ENCODE results near the gene CLCC1. TPM values are rescaled to one million over a fixed set of nuclear protein-coding genes. Genes with fewer than 3 reads are reported as not detected.
"Not testable (repeated sequence)": the region's sequence is repeated elsewhere in the genome, so short reads cannot be mapped to it uniquely, and the experiment has no call there.

Gene CLCC1
- 10 to 100 TPM in 2 of 4 donors, 1 to 10 TPM in 2; 8.0 to 18.9 (median 12.0) TPM for total RNA-seq

GRCh38 chr1:108963052-108963686 is at the start of gene CLCC1:
CLCC1 (minus strand) TSS chr1:108963484; CDS start chr1:108950437, 13,047 bp downstream.
- 0% methylated on average over 48 of the region's 72 CpGs for WGBS, 2 donors
- H3K9me3 ChIP-seq = no peaks in the 10 kb centered on the region
- TF ChIP-seq POLR2A (IDR thresholded peaks at IDR 0.05) (peak in 3 of 4 donors; percentile 81 to 90 (median 81)), CTCF (IDR thresholded peaks at IDR 0.05) (peak in 2 of 6 experiments; percentile 5 to 14)
- peak within 1 kb of the TSS; percentile 58 to 85 (median 78) for H3K4me3 ChIP-seq
- DNase-seq = peak; percentile 76
- no peaks in the 10 kb centered on the region for H3K27me3 ChIP-seq
- peaks cover 19 to 40% (median 24%) of the 10 kb centered on the region in 3 donors for H3K4me1 ChIP-seq
- H3K27ac ChIP-seq = peak within 1 kb of the TSS; percentile 94 to 99 (median 97)
- peaks cover 0 to 13% (median 0%) of the 10 kb centered on the region in 3 donors for H3K36me3 ChIP-seq
- intact Hi-C loops (cut with DNase I) = no loop called here

GRCh38 chr1:109011335-109011734 is 48.1 kb upstream of the CLCC1 start:
- Histone ChIP-seq H3K27ac (peak overlapping the region in 2 of 4 donors; percentile 18 to 58), H3K4me3 (no peak overlapping the region), H3K9me3 (no peaks in the 10 kb centered on the region), H3K27me3 (no peaks in the 10 kb centered on the region), H3K36me3 (peaks cover 5 to 100% (median 16%) of the 10 kb centered on the region in 3 donors), H3K4me1 (no peaks in the 10 kb centered on the region)
- no peak for DNase-seq
- 70 to 76% methylated on average over 7 of the region's 7 CpGs for WGBS, 2 donors
- no peak for TF ChIP-seq CTCF (IDR thresholded peaks at IDR 0.05)
- no peak for TF ChIP-seq POLR2A (IDR thresholded peaks at IDR 0.05)
- intact Hi-C loops (cut with DNase I) = no loop called here

- Histone ChIP-seq H3K36me3 (peaks cover 0 to 97% (median 30%) of the 10 kb centered on the region in 3 donors), H3K9me3 (peaks cover 0 to 15% (median 10%) of the 10 kb centered on the region in 3 donors)
- intact Hi-C loops (cut with DNase I); H3K4me3 ChIP-seq; DNase-seq; H3K4me1 ChIP-seq; H3K27ac ChIP-seq; H3K27me3 ChIP-seq: not testable (repeated sequence)
- 70% methylated on average over 3 of the region's 3 CpGs; no CpG with 5 or more reads in 1 of the 2 donors for WGBS, 2 donors
These were observed 33.3 kb upstream of the CLCC1 start for GRCh38 chr1:108996622-108997021.

- Histone ChIP-seq H3K4me3 (no peak overlapping the region), H3K27ac (no peak overlapping the region), H3K9me3 (no peaks in the 10 kb centered on the region), H3K27me3 (no peaks in the 10 kb centered on the region), H3K4me1 (no peaks in the 10 kb centered on the region), H3K36me3 (peaks cover 0 to 97% (median 20%) of the 10 kb centered on the region in 3 donors)
- WGBS, 2 donors = 88% methylated on average over 4 of the region's 4 CpGs
- DNase-seq = no peak
- no peak for TF ChIP-seq CTCF (IDR thresholded peaks at IDR 0.05)
- TF ChIP-seq POLR2A (IDR thresholded peaks at IDR 0.05) = no peak
- intact Hi-C loops (cut with DNase I) = no loop called here
These were observed 19.8 kb upstream of the CLCC1 start for GRCh38 chr1:108983114-108983513.

- Histone ChIP-seq H3K9me3 (no peaks in the 10 kb centered on the region), H3K36me3 (peaks cover 0 to 100% (median 22%) of the 10 kb centered on the region in 3 donors), H3K4me3 (no peak overlapping the region), H3K27me3 (no peaks in the 10 kb centered on the region), H3K27ac (no peak overlapping the region), H3K4me1 (no peaks in the 10 kb centered on the region)
- 79 to 87% methylated on average over 4 of the region's 4 CpGs for WGBS, 2 donors
- intact Hi-C loops (cut with DNase I) = no loop called here
- TF ChIP-seq POLR2A (IDR thresholded peaks at IDR 0.05) (no peak), CTCF (IDR thresholded peaks at IDR 0.05) (no peak)
- no peak for DNase-seq
These were observed 13.4 kb upstream of the CLCC1 start for GRCh38 chr1:108976658-108977057.

Measured in esophagus squamous epithelium (tissue), 5 donors.